Dermis microvascular lymphatic vessel endothelial cell (primary cell): ENCODE results near the gene NT5M. TPM values are rescaled to one million over a fixed set of nuclear protein-coding genes. Genes with fewer than 3 reads are reported as not detected.
"Not testable (repeated sequence)": the region's sequence is repeated elsewhere in the genome, so short reads cannot be mapped to it uniquely, and the experiment has no call there.

Experiments used
- DNase-seq, 2 donors: peaks; one replicate each; pipeline versions ENCODE4 v3.0.0 to v3.0.0-alpha.2; 2010; ENCODE audit warnings: low read depth in 2 of 2
- total RNA-seq: library from RNA; depleted of rRNA; stranded (reverse); fragments of >200 nt; gene quantifications from 2 replicates; pipeline ENCODE4 v1.2.1, GENCODE V29; 2014

Gene NT5M
- total RNA-seq, 1 donor from 2014 or later = 1.8 TPM

GRCh38 chr17:17375841-17376240 lies 72.7 kb downstream of the NT5M start:
- DNase-seq = no peak

- no peak for DNase-seq
Measured at GRCh38 chr17:17376362-17376761, 73.2 kb downstream of the NT5M start.

DNA sequence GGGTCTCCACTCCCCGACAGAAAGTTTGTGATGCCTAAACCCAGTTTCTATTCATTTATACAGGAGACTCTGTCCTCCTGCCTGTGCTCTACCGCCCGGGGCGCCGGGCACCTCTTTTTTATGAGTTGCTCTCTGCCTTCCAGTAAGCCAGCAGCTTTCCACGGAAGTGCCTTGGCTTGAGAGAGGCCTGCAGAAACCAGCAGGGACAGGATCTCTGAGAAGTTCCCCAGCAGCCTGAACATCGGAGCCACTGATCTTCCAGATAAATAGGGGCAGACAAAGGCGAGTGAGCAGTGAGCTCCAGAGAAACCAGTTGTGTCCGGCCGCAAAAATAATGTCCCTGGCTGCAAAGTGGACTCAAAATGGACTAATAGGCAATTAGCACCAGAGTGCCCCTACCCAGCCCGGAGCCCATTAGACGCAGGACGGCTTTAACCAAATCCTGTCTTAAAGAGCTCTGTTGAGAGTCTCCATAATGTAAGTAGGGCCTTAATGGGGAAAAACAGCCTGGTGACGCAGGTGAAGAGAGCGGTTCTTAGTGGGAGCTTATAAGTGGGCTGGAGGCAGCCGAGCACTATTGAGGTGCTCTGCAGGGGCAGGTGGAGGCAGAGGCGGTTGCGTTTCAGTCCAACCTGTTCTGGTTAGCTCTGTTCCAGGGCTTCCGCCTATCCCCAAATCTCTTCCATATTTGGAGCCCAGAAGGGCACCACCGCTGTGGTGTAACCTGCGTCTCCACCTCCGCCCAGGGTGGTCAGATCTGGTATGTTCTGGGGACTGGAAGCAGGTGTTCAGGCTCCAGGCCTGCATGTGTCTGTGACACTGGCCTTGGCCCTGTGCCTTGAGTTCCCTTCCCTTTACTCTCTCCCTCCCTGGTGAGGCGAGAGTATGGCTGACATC lies 74.1 kb downstream of the NT5M start:
- DNase-seq = no peak

DNA sequence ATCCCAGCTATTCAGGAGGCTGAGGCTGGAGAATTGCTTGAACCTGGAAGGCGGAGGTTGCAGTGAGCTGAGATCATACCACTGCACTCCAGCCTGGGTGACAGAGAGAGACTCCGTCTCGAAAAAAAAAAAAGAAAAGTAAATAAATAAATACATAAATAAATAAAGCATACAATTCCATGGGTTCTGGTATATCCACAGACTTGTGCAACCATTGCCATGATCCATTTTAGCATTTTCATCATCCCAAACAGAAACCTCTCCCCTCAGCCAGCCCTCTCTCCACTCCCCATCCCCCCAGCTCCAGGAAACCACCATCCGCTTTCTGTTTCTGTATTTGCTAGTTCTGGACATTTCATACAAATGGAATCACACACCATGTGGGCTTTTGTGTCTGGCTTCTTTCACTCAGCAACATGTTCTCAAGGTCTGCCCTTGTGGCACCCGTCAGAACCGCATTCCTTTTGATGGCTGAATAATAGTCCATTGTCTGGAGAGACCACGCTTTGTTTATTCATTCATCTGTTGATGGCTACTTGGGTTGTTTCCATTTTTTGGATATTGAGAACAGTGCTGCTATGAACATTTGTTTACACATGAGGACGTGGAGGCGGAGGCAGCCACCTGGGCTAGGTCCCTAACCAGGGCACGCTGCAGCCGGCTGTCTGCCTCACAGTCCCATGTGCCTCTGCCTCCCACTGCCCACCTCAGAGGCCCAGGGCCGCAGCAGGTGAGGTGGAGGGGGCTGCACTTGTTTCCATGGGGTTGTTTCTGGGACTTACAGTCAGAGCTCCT lies 76.2 kb downstream of the NT5M start:
- DNase-seq = no peak

DNA sequence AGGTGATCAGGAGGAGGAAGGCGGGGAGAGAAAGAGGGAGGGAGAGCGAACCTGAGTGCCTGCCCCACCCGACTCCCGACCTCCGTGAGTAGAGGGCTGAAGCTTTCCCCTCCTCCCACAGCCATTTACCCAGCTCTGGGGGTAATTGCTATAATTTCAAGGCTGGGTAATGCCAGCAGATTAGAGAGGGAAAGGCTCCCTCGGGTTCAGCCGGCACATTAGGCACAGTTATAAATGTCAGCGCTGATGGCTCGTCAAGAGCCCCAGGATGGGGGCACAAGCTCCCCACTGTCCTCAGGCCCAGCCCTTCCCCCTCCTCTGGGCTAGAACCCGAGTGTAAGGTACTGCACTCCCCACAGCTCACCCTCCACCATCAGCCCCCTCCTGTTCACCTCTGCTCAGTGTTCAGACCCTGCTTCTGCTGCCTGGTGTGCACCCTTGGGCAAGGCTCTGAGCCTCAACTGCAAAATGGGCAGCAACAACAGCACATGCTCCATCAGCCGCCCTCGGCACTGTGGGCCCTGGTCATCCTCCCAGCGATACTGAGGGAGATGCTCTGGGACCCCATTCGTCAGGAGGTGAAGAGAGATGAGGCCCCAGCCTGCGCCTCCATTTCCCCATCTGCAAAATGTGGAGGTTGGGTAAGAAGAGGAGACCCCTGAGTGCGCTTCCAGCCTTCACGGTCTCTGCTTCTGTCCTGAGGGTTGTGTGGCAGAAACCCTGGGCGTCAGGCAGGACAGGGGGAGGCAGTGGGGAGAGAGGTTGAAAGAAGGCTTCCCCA lies 77.2 kb downstream of the NT5M start:
- no peak for DNase-seq

GRCh38 chr17:17381446-17382064 lies 78.4 kb downstream of the NT5M start:
- DNase-seq = no peak

DNA sequence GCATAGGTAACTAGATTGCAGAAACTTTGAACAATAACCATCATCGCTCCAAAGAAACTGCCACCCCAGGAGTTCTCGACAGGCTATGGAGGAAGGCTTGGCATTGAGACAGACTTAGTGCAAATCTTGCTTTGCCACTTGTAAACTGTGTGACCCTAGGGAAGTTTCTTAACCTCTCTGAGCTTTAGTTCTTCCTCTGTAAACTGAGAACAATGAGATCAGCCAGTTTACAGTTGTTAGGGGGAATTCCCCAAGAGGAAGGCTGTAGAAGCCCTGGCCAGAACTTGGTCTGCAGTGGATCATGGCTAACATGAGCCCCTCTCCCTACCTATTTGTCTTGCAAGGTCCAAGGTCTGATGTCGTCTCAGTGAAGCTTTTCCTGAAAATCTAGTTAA lies 78.9 kb downstream of the NT5M start:
- peak in 1 of 2 donors; percentile 20 for DNase-seq

DNA sequence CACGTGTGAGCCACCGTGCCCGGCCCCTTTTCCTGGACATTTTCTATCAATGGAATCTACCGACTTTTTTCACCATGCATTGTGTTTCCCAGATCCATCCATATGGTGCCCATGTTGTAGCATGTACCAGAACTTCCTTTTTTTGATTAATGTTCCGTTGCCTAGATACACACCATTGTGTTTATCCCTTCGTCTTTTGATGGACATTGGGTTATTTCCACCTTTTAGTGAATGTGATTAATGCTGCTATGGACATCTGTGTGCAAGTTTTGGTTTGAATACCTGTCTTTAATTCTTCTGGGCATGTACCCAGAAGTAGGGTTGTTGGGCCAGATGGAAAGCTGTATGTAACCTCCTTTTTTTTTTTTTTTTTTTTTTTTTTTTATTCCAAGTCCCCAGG lies 79.8 kb downstream of the NT5M start:
- DNase-seq = peak; percentile 16 to 45

GRCh38 chr17:17383431-17384290 lies 80.5 kb downstream of the NT5M start:
- not testable (repeated sequence) for DNase-seq

DNA sequence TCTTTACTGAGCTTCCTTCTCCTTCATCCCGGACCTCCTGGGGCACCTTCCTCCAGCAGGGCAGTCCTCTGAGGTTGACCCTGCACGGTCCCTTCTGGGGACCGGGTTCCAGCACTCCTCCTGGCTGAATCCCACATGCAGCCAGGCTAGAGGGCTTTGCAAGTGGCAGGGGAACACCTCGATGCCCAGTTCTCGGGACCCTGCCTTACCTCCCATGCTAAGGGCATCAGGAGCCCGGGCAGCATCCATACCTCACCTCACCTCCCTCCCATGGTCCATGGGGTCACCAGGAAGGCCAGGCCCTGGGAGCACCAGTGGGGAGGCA lies 81.1 kb downstream of the NT5M start:
- DNase-seq = no peak

DNA sequence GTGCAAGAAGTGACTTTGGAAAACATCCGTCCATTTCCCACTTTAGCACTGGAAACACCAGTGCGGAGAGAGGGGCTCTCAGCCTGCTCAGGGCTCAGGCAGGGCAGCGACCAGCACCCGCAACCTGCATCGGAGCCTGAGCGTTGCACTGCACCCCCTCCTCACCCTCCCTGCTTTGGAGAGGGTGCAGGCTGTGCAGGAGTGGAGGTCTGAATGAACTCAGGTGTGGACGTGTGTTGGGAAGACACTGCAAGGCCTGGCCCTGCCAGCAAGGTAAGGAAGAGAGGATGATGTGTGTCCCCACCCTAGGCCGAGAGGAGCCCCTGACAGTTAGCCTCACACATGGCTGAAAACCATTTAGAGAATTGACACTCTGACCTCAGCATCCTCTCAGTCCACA lies 81.8 kb downstream of the NT5M start:
- no peak for DNase-seq

- no peak for DNase-seq
Measured at GRCh38 chr17:17385491-17385890, 82.3 kb downstream of the NT5M start.

DNA sequence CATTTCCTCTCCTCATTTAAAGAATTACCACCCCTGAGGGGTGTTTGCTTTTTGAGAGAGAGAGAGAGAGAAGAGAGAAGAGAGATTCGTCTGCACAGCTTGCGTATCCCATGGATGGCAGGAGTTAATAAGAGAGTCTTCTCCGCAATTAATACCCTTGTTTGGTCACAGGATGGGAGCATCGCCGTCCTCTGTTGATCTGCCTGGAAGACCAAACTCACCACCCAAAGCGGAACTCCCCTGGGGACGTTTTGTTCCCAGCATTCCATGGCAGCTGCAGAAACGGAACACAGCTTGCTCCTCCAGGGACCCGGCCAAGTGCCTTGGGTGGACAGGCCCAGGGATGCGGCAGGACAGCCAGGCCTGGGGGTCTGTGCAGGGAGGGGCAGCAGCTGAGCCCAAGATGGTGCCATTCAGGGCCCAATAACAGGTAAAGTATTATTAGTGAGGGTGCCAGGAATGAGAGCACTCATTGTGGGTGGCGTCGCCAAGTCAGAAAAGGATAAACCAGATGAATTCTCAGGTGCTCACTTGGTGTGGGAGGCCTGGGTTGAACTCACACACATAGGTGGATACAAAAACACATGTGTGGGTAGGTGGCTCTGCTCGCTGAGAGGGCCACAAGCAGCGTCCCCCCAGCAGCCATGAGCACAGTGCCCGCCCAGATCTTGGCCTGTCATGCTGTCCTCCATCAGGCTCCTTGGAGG lies 83.1 kb downstream of the NT5M start:
- DNase-seq = no peak

DNA sequence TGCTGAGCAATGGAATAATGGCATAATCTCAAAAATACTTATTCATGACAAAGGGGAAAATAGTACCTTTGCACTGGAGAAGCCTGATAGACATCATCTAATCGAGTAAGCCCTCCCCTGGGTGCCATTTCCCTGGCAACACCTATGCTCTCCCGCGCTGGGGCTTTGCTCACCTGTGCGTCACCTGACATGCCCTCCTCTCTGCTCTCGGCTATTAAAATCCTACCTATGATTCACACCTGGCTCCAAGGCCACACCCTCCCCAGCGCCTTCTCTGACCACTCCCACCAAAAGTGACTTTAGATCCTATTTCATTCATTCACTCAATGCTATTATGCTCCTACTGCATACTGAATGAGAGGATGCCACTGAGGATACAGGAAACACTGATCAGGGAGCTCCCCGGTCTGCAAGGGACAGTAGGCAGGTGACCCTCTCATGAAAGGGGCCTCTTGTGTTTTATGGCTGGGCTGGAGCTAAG lies 83.9 kb downstream of the NT5M start:
- DNase-seq = no peak

DNA sequence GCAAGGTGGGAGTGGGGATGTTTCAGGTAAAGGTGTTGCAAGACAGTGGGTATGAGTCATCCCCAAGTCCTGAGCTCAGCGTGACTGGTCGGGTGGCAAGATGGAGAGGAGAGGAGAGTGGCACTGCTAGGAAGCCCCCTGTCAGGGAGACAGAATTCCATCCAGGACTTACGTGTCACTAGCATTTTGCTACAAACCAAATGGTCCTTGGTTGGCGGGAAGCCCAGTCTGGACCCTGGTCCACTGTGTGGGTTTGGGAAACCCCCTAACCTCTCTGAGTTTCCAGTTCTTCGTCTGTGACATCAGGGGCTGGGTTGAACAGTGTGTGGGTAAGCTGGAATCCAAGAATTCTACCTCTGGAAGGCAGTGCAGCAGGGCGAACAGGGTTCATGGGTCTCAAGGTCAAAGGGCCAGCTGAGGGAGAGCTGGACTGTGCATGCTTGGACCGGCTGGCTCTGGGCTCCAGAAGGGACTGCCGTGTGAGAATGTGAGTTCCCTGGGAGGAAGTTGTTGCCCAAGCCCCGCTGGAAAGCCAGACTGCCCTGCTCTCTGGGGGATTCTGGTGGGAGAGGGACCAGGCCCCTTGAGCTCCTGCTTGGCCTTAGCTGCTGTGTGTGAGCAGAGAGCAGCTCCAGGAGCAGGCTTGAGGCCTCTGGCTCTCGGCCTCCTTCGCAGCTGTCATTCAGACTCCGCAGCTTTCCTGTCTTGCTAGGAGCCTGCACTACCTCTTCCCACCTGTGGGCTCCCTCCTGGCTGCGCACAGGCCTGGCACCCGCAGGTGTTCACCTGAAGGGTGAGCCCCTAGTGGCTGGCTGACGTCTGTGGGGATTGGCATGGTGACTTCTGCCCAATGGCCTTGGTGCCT lies 84.6 kb downstream of the NT5M start:
- no peak for DNase-seq

- DNase-seq = no peak
Measured at GRCh38 chr17:17388657-17389496, 85.7 kb downstream of the NT5M start.

- DNase-seq = no peak
Measured at GRCh38 chr17:17391668-17392370, 88.6 kb downstream of the NT5M start.
